ENCODE measurements around the gene OSBPL2.

Gene OSBPL2

DNA sequence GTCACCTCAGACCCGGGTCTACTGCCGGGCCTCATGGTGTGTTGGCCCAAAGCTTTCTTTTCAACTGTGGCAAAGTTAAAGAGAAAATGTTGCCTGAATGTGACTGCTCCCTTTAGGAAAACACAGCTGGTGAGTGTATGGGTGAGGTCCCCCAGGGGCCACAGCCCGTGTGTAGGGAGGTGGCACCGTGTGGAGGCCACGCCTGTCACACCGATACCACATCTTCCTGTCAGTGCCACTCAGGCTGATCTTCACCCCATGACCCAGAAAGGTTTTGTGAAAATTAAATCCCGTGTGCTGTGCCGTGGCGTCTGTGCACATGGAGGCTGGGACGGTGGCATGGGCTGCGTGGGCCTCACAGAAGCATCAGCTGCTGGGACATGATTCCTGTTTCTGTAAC is 53.8 kb downstream of the OSBPL2 start:
- H3K27ac ChIP-seq = no peak overlapping the region
- H4K20me1 ChIP-seq (ENCODE audit: insufficient read depth) = no peaks in the 10 kb centered on the region
- no peak overlapping the region for H3K4me2 ChIP-seq
- no peak overlapping the region for H3K9ac ChIP-seq
- no peaks in the 10 kb centered on the region for H3K27me3 ChIP-seq (ENCODE audit: insufficient read depth, low read depth)
- no peaks in the 10 kb centered on the region for H3K79me2 ChIP-seq (ENCODE audit: insufficient read depth, low read depth)
- no peaks in the 10 kb centered on the region for H3K4me1 ChIP-seq (ENCODE audit: low read depth, poor library complexity, severe bottlenecking)
- H3K36me3 ChIP-seq (ENCODE audit: insufficient read depth) = no peaks in the 10 kb centered on the region
- H3K4me3 ChIP-seq (IDR thresholded peaks at IDR 0.05; ENCODE audit: insufficient read depth, low read depth, low read length) = no peak overlapping the region
- H2AFZ ChIP-seq (ENCODE audit: low read depth) = no peak overlapping the region
- TF ChIP-seq, protein P1, sequence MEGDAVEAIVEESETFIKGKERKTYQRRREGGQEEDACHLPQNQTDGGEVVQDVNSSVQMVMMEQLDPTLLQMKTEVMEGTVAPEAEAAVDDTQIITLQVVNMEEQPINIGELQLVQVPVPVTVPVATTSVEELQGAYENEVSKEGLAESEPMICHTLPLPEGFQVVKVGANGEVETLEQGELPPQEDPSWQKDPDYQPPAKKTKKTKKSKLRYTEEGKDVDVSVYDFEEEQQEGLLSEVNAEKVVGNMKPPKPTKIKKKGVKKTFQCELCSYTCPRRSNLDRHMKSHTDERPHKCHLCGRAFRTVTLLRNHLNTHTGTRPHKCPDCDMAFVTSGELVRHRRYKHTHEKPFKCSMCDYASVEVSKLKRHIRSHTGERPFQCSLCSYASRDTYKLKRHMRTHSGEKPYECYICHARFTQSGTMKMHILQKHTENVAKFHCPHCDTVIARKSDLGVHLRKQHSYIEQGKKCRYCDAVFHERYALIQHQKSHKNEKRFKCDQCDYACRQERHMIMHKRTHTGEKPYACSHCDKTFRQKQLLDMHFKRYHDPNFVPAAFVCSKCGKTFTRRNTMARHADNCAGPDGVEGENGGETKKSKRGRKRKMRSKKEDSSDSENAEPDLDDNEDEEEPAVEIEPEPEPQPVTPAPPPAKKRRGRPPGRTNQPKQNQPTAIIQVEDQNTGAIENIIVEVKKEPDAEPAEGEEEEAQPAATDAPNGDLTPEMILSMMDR (conservative IDR thresholded peaks at IDR 0.05; ENCODE audit: low read depth, low read length) = no peak

- Histone ChIP-seq H3K4me3 (IDR thresholded peaks at IDR 0.05; ENCODE audit: insufficient read depth, low read depth, low read length) (no peak overlapping the region), H3K36me3 (ENCODE audit: insufficient read depth) (no peaks in the 10 kb centered on the region), H3K27me3 (ENCODE audit: insufficient read depth, low read depth) (no peaks in the 10 kb centered on the region), H3K4me2 (no peak overlapping the region), H3K27ac (no peak overlapping the region), H2AFZ (ENCODE audit: low read depth) (no peak overlapping the region), H4K20me1 (ENCODE audit: insufficient read depth) (no peaks in the 10 kb centered on the region), H3K79me2 (ENCODE audit: insufficient read depth, low read depth) (no peaks in the 10 kb centered on the region), H3K4me1 (ENCODE audit: low read depth, poor library complexity, severe bottlenecking) (no peaks in the 10 kb centered on the region), H3K9ac (no peak overlapping the region)
- TF ChIP-seq, protein P1 (conservative IDR thresholded peaks at IDR 0.05; ENCODE audit: low read depth, low read length) = no peak
These were observed 54.9 kb downstream of the OSBPL2 start for GRCh38 chr20:62293111-62293784.

GRCh38 chr20:62293946-62294345 is 55.6 kb downstream of the OSBPL2 start:
- no peak overlapping the region for H3K9ac ChIP-seq
- no peaks in the 10 kb centered on the region for H3K79me2 ChIP-seq (ENCODE audit: insufficient read depth, low read depth)
- no peak overlapping the region for H3K4me3 ChIP-seq (IDR thresholded peaks at IDR 0.05; ENCODE audit: insufficient read depth, low read depth, low read length)
- TF ChIP-seq, protein P1 (conservative IDR thresholded peaks at IDR 0.05; ENCODE audit: low read depth, low read length) = no peak
- no peaks in the 10 kb centered on the region for H3K27me3 ChIP-seq (ENCODE audit: insufficient read depth, low read depth)
- H4K20me1 ChIP-seq (ENCODE audit: insufficient read depth) = no peaks in the 10 kb centered on the region
- H2AFZ ChIP-seq (ENCODE audit: low read depth) = no peak overlapping the region
- no peak overlapping the region for H3K27ac ChIP-seq
- H3K4me1 ChIP-seq (ENCODE audit: low read depth, poor library complexity, severe bottlenecking) = no peaks in the 10 kb centered on the region
- H3K4me2 ChIP-seq = no peak overlapping the region
- H3K36me3 ChIP-seq (ENCODE audit: insufficient read depth) = no peaks in the 10 kb centered on the region

- H3K27ac ChIP-seq = no peak overlapping the region
- no peaks in the 10 kb centered on the region for H3K79me2 ChIP-seq (ENCODE audit: insufficient read depth, low read depth)
- H3K4me1 ChIP-seq (ENCODE audit: low read depth, poor library complexity, severe bottlenecking) = no peaks in the 10 kb centered on the region
- no peaks in the 10 kb centered on the region for H3K36me3 ChIP-seq (ENCODE audit: insufficient read depth)
- H4K20me1 ChIP-seq (ENCODE audit: insufficient read depth) = no peaks in the 10 kb centered on the region
- TF ChIP-seq, protein P1 (conservative IDR thresholded peaks at IDR 0.05; ENCODE audit: low read depth, low read length) = no peak
- H2AFZ ChIP-seq (ENCODE audit: low read depth) = no peak overlapping the region
- H3K9ac ChIP-seq = no peak overlapping the region
- no peak overlapping the region for H3K4me3 ChIP-seq (IDR thresholded peaks at IDR 0.05; ENCODE audit: insufficient read depth, low read depth, low read length)
- no peak overlapping the region for H3K4me2 ChIP-seq
- no peaks in the 10 kb centered on the region for H3K27me3 ChIP-seq (ENCODE audit: insufficient read depth, low read depth)
These were observed 56.2 kb downstream of the OSBPL2 start for GRCh38 chr20:62294516-62294915.
